ENCODE data around the gene C21orf58.
"Not testable (repeated sequence)": the region's sequence is repeated elsewhere in the genome, so short reads cannot be mapped to it uniquely, and the experiment has no call there.

GRCh38 chr21:46372947-46373346 lies 49.3 kb upstream of the C21orf58 start:
- not testable (repeated sequence) for TF ChIP-seq CTCF, EP300, POLR2A, POLR2AphosphoS5 (IDR thresholded peaks at IDR 0.05)
